Epidermal melanocyte (primary cell): ENCODE results near the gene GNS.

Experiments
- DNase-seq: peaks from one replicate; pipeline ENCODE4 v3.0.0; 2011; ENCODE audit warnings: low spot score; ENCODE audit not compliant: insufficient read length

GNS gene

DNA sequence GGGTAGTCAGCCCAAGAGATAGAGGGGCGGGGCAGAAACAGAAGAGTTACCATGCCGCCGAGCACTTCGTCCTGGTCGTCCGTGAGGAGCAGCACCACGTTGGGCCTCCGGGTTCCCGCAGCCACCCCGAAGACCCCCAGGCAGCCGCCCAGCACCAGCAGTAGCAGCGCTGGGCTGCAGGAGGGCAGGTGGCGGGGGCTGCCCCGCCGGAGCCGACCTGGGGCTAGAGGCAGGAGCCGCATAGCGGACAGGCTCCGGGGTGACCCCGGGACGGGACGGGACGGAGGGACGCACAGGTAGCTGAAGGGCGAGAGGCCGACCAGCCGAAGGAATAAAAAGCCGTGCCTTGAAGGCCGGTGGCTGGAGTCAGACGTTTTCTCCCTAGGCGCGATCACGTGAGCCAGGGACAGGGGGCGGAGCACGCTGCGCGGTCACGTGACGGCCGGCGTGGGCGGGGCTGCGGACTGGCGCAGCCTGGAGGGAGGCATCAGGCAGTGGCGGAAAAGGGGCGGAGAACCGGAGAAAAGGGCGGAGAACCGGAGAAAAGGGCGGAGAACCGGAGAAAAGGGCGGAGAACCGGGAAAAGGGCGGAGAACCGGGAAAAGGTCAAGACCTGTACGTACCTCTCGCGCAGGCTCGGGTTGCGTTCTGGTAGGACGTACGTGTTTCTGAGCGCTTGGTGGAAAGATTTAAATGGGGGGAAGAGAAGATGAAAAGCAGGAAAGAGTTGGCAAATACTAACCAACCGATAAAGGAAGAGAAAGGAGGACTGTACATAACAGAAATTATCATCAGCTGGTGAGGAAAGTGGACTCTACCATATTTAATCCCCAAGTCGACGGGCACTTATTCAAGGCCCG is at the start of gene GNS:
GNS (minus strand) TSS at position 372 of the 860 bp plus-strand sequence; CDS start at position 242, 130 bp downstream.
- DNase-seq = peak; percentile 90

DNA sequence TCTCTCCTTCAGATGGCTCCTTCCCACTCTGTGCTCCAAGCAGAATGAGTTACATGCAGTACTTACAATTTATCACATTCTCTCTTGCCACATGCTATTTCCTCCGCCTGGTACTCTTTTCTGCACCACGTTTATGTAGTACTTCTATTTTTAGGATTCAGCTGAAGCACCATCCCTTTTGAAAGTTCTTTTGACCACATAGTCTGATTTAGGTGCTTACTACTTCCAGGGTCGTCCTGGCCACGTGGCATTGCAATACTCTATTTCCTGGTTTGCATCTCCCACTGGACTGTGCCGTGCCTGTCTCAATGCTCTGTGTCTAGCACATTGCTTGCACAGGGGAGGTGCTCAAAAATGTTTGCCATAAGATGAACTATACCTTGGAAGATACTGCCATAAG is 48.9 kb upstream of the GNS start:
- DNase-seq = no peak

DNA sequence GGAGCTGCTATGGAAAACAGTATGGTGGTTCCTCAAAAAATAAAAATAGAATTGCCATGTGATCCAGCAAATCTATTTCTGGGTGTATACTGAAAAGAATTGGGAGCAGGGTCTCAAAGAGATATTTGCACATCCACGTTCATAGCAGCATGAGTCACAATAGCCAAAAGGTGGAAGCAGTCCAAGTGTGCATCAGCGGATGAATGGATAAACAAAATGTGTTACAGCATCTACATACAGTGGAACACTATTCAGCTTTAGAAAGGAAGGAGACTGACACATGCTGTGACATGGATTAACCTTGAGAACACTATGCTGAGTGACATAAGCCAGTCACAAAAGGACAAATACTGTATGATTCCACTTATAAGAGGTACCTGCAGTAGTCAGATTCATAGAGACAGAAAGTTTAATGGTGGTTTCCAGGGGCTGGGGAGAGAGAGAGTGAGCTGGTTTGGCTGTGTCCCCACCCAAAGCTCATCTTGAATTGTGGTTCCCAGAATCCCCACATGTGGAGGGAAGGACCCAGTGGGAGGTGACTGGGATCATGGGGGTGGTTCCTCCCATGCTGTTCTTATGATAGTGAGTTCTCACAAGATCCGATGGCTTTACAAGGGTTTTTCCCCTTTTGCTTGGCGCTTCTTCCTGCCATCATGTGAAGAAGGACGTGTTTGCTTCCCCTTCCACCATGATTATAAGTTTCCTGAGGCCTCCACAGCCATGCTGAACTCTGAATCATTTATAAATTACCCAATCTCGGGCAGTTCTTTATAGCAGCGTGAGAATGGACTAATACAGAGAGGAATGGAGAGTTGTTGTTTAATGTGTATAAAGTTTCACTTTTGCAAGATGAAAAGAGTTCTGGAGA is 47.6 kb upstream of the GNS start:
- no peak for DNase-seq

DNA sequence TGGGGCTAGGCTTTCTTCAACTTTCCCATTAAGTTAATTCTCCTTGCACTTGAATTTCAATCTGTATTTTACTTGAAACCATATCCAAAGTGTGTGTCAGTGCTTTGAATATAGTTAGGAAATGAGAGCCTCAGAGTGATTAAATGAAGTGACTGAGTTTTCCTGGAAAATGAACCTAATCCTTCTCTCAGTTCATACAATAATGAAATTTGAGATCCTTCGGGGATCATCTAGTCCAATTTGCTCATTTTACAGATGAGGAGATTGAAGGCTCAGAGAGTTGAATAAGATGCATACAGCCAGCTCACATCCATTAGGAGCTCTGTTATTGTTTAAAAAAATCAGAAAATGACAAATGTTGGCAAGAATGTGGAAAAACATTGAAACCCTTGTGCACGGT is 47.0 kb upstream of the GNS start:
- no peak for DNase-seq

DNA sequence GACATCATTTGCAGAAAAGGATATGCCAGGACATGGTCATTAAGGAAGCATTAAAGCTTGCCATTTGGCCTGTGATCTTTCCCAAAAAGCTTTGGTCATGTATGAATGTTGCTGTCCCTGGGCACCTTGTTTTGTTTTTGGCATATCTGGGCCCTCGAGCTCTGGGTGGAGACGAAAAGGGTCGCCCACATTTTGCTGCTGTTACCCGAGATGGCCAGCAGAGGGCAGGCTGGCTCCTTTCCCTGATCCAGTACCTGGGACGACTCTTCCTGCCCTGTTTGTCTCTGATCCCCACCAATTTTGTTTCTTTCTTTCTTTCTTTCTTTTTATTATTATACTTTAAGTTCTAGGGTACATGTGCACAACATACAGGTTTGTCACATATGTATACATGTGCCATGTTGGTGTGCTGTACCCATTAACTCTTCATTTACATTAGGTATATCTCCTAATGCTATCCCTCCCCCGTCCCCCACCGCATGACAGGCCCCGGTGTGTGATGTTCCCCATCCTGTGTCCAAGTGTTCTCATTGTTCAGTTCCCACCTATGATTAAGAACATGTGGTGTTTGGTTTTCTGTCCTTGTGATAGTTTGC is 43.1 kb upstream of the GNS start:
- DNase-seq = peak; percentile 75

DNA sequence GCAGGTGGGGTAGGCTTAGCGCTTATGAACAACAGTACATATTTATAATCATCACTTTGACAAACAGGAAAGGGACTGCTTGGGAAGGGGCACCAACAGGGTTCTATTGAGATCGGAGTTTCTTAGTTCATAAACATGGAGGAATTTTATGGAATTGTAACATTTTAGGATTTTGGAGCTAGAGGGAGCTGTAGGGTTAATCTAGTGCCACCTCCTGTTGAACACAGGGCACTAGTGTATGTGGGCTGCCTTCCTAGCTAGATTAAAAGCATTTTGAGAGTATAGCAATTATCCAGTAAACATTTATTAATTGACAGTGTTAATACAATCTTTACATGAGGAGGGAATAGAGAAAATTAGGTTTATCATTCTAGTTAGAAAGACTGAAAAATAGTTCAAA is 42.2 kb upstream of the GNS start:
- DNase-seq = peak; percentile 8

DNA sequence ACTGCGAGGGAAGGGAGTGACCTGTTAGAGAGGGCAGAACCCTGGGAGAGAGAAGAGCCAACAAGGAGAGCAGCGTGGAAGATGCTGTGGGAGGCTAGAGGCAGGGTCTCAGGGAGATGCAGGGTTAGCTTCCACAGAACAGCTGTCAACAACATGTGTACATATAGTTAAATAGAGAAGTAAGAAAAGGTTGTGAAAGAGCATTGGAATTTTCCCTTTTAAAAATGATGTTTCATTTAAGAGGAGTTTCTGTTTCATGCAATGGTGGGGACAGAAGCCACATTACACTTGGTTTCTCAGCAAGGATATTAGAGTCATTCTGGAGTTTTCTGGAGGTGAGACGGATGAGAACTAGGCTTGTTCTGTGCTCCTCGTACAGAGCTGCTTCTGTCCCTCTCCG is 41.4 kb upstream of the GNS start:
- no peak for DNase-seq

DNA sequence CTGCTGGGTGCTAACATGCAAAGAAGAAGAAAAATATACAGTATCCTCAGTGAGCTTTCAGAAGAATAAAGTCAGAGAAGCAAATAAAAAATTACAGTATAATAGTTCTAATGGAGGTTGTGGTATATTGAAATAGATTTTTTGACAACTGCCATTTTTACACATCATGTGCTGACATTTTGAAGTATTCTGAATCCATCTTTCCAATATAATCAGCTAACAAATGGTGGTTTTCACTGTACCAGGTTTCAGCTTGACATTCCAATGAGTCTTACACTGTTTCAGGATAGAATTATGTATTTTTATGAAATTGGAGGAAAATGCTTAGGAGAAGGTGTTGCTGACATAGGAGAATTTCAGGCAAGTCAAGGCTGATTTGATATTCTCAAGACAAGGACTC is 39.0 kb upstream of the GNS start:
- DNase-seq = no peak

DNA sequence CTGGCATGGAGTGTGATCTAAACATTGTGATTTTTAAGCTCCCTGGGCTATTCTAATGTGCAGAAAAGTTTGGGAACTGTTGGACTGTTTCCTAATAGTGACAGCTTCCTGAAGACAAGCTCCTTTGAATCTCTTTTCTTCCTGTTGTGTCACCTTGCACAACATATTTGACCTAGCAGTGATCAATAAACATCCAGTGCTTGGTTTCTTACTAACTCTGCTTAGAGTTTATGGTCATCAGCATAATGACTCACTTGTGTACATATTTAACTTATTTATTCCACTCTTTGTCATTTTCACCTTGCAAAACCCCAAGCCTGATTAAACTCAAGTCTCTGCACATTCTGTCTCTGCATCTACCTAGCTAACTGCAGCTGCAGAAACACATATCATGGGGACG is 38.0 kb upstream of the GNS start:
- no peak for DNase-seq

DNA sequence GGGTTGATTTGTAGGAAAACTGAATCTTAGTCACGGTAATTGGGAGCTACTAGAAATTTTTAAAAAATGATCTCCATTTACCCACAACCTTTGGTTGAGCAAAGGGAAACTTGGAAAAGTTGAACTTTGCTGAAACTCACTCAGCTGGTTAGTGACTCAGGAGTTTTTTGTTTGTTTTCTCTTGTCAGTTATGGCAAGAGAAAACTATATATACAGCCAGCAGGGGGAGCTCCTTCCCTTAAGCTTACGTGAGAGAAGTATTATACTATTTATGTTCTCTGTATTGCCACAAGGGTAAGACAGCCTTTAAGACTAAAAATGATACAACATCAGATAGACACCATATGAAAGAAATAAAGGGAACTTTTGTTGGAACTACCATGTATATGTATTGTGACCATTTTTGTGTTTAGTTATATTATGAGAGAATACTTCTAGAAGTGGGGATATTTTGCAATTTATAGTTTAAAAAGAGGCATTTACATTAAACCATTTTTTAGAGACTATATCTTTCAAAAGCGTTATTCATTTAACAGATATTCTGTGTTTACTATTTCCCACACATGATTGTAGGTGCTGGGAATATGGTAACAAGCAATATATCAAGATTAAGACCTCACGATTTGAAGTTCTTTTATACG is 37.1 kb upstream of the GNS start:
- DNase-seq = peak; percentile 76

DNA sequence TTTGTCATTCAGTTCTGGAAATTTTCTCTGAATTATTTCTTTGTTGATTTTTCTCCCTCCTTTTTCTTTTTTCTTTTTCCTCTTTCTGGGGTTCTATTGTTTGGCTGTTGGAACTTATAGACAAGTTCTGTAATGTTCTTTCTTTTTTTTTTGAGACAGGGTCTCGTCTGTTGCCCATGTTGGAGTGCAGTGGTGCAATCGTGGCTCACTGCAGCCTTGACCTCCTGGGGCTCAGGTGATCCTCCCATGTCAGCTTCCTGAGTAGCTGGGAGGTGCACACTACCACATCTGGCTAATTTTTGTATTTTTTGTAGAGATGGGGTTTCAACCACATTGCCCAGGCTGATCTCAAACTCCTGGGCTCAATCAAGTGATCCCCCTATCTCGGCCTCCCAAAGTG is 35.1 kb upstream of the GNS start:
- DNase-seq = no peak

DNA sequence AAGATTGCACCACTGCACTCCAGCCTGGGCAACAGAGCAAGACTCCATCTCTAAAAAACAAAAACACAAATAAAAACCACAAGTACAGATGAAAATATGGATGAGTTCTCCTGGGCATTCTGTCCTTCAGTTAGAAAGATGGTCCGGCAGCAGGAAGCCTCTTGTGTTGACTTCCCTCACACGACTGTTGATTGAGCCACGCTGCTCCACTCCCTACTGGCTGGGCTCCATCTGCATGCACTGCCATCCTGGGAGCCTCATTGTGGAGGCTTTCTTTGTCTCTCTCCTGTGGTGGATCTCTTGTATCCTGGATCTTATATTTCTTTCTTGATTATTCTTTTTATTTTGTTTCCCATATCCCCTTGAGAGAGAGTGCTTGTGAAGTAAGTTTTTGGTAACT is 34.4 kb upstream of the GNS start:
- DNase-seq = no peak

DNA sequence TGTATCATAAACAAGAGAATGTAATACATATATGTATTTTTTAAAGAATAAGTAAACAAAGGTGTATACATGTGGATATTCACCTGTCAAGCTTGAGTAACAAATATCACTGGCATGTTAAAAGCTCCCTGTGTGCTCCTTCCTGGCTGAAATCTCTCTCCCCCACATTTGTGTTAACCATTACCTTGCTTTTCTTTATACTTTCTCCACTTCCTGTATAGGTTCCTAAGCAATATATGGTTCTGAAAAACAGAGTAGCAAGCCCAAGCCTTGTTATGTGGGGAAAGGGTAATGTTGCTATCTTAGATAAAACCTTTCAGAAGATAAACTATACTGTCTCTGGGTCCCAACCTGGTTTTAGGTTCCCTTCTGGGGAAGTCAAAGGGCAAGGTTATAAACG is 32.9 kb upstream of the GNS start:
- no peak for DNase-seq

DNA sequence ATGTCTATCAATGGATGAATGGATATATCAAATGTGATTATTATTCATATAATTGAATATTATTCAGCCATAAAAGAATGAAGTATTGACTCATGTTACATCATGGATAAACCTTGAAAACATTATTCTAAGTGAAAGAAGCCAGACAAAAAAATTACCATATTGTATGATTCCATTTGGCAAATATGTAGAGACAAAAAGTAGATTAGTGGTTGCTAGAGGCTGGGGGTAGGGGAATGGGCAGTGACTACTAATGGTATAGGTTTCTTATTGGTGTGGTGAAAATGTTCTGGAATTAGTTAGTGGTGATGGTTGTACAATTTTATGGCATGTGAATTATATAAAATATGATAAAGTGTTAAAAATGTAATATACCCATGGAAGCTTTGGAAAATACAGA is 31.8 kb upstream of the GNS start:
- no peak for DNase-seq

DNA sequence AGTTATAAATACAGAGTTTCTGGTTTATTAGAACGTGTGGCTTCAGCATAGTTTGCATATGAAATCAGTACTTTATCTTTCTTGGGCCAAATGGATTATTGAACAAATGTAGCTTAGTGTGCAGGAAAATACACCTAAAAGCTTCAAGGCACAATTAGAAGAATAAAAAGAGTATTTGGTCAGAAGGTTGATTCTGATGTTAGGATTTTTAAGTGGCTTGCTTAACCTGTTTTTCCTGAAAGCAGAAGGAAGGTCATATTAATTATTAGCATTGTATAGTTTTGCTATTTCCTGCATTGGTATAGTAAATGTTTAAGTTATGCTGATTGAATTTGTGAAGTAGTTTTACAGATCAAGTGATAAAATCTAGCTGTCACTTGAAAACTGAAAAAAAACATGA is 31.0 kb upstream of the GNS start:
- DNase-seq = no peak

DNA sequence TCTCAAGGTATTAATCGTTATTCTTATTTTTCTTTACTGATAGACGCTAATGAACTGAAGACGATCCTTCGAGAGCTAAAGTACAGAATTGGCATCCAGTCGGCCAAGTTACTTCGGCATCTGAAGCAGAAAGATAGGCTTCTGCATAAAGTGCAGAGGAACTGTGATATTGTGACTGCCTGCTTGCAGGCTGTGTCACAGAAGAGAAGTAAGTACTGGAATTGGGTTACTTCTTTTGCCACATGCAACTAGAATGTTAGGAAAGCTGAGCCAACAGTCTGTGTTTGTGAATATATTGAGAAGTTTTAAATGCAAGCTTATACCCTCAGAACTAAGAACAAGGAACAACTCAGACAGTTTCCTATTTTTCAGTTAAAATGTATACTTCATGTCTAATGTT is 26.6 kb upstream of the GNS start:
- DNase-seq = no peak

DNA sequence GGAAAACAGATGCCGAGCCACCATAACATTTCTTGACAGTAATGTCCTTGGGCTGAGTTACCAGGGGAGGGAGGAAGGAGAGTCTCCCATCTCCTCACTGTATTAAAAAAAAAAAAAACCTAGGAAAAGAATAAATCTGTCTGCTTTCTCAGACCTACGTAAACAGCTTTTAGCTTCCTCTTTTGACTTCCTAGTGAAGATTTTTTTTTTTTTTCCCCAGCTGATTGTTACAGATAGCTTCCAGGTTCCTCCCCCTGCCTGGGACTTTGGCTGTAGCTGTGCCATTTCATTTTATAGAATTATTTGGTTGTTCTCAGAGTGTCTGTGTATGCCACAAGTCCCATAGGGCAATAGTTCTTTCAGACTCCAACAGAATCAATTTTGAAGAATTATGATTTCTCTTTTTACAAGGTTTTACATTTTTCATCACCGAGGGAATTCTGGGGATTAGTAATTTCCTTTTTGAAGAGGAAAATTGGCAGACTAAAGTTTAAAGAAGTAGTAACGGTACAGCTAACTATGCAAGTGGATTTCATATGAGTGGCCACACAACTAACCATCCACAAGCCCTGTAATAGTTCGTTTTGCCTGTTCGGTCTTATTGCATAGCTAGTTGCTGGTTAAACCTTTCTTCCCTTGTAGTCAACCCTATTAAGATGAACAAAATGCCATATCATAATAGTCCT is 23.1 kb upstream of the GNS start:
- DNase-seq = no peak

DNA sequence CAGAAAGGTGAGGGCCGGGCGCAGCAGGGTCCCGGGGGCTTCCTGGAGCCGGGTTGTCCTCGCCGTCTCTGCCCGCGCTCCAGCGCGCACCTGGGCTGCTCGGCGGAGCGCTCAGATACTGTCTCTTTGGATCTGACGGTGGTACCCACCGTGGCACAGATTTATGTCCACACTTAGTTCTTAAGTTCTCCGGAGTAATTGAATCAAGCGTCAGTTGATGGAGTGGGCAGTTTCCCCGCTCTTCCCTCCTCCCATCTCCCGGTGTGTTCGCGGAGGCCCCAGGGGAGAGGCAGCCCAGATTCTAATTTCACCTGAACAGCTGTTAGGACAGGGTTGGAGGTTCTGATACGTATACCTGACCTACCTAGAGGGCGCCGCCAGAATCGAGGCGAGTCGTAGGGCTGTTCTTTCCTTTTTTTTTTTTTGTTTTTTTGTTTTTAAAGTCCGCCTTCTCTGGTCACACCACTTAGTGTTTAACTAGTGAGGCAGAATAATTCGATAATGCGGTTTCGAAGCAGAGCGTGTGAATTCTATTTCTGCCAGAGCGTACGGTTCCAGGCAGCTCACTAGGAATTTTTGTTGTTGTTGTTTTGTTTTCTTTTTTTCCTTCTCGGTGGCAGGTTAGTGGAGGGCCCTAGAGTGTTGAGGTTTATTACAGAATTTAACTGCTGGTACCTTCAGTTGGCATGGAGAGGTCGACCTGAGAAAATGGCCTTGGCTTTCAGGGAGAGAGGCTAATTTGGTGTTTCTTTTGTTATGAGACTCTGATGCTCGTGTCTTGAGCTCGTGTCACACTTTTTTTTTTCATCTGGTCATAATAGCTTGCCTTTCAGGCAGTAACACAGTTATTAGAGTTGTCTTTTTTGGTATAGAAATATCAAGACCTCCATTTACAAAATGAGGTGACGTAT is 22.3 kb upstream of the GNS start:
- DNase-seq = no peak

DNA sequence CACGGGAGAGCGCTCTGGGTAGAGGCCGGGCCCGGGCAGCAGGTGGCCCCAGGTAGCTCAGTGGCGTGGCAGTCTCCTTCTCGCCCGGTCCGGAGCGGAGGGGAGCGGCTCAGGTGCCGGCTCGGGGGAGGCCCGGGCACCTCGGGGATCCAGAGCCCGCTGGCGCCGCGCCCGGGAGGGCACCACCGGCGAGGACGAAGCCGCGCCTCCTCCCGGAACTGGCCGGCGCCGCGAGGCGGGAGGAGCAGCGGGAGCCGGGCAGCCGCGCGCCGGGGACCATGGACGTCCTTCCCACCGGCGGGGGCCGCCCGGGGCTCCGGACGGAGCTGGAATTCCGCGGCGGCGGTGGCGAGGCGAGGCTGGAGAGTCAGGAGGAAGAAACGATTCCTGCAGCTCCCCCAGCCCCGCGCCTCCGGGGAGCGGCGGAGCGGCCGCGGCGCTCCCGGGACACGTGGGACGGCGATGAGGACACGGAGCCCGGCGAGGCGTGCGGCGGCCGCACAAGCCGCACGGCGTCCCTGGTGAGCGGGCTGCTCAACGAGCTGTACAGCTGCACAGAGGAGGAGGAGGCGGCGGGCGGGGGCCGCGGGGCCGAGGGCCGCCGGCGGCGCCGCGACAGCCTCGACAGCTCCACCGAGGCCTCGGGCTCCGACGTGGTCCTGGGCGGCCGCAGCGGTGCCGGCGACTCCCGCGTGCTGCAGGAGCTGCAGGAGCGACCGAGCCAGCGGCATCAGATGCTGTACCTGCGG is 21.5 kb upstream of the GNS start:
- DNase-seq = no peak
